Vagina (tissue), 2 donors: ENCODE measurements around the gene AP3M1. TPM values are rescaled to one million over a fixed set of nuclear protein-coding genes. Genes with fewer than 3 reads are reported as not detected.
"Not testable (repeated sequence)": the region's sequence is repeated elsewhere in the genome, so short reads cannot be mapped to it uniquely, and the experiment has no call there.

Experiments
- DNase-seq, 2 donors: peaks; one replicate each; pipeline ENCODE4 v3.0.0-alpha.2; 2017; ENCODE audit errors: extremely low spot score in 2 of 2
- H3K27ac ChIP-seq: fragments of 200-600 bp; sonication (generic); one replicate; pipeline ENCODE4 v1.5.1; 2019
- H3K27me3 ChIP-seq: fragments of 200-600 bp; sonication (generic); one replicate; pipeline ENCODE4 v1.5.1; 2019
- H3K36me3 ChIP-seq, 2 donors: fragments of 200-600 bp; sonication (generic); one replicate each; pipeline ENCODE4 v1.5.1; 2017 to 2019
- H3K4me1 ChIP-seq: fragments of 200-600 bp; sonication (generic); one replicate; pipeline ENCODE4 v1.5.1; 2019
- H3K4me3 ChIP-seq, 2 donors: fragments of 200-600 bp; sonication (generic); 1 replicate in 1 of 2; 2 replicates in 1 of 2; pipeline ENCODE4 v1.5.1; 2016 to 2019
- H3K9me3 ChIP-seq: fragments of 200-600 bp; sonication (generic); one replicate; pipeline ENCODE4 v1.5.1; 2019
- POLR2A ChIP-seq, 2 donors: fragments of 450-650 bp; IDR thresholded peaks; one replicate each; pipeline ENCODE4 v1.6.1; 2017; ENCODE audit warnings: antibody characterized with exemption in 2 of 2, mild to moderate bottlenecking in 2 of 2, moderate library complexity in 2 of 2
- POLR2AphosphoS5 ChIP-seq, 2 donors: sonication (generic); formaldehyde crosslinking; IDR thresholded peaks; one replicate each; pipeline ENCODE4 v1.9.0; 2017; ENCODE audit warnings: antibody characterized with exemption in 2 of 2, mild to moderate bottlenecking in 2 of 2, low read depth in 1 of 2; ENCODE audit not compliant: insufficient read depth in 1 of 2
- intact Hi-C: fragments of 100-400 bp; cut with DNase I; formaldehyde crosslinking; loops from one replicate; pipeline ENCODE4 v1.15.1; 2023
- total RNA-seq: library from RNA; depleted of rRNA; stranded (reverse); fragments of >200 nt; gene quantifications from one replicate; pipeline ENCODE4 v1.2.3, GENCODE V29; 2016
- TF ChIP-seq, protein P1 (sequence below), 3 experiments: fragments of 450-650 bp in 2 of 3; fragments of 200-600 bp in 1 of 3; sonication (generic) in 1 of 3; IDR thresholded peaks; one replicate each; pipeline ENCODE4 v1.5.1; 2017 to 2019; ENCODE audit warnings: antibody characterized with exemption in 3 of 3, mild to moderate bottlenecking in 2 of 3, moderate library complexity in 2 of 3

The AP3M1 gene
- total RNA-seq, 1 donor from 2014 or later, result 19.6 TPM

DNA sequence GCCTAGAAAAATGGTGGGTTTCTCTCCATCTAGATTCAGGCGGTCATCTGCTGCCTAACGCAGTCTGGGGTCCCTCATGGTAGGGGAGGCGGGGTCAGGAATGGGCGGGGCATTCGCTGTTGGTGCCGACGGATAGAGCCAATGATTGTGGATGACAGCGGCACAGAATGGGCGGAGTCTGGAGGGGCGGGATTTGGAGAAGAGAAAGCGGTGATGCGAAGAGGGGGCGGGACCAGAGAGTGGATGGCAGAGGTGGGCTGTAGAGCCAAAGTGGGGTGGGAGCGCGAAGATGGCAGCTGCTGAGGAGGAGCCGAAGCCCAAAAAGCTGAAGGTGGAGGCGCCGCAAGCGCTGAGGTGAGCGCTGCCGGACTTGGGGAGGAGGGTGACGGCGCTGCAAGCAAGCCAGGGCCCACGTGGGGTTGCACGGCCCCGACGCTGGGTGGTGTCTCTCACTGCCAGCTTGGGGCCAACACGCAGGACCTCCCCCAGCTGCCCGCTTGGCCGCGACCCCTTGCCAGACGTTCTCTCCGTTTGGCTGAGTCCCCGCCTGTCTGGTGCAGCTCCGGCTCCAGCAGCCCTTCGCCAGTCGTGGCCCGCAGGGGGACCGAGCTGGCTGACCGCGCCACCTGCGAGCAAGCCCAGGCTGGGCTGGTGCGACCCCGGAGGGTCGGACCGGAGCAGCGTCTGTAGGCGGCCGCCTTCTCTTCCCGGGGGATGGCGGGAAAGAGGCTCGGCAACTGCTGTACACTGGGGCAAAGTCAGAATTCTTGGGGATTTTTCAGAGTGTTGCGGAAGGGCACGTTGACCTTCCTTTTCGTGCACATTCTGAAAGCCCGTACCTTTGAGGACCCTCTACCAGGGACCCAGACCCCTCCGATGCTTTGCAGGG, 606 bp upstream of the AP3M1 start, which contains the start of gene ADK:
ADK (plus strand) TSS at position 232 of the 889 bp plus-strand sequence; CDS start at position 290, 58 bp downstream.
- TF ChIP-seq POLR2AphosphoS5 (IDR thresholded peaks at IDR 0.05; ENCODE audit: insufficient read depth in 1 of 2, low read depth in 1 of 2) (peak; percentile 90 to 94), POLR2A (IDR thresholded peaks at IDR 0.05) (peak in 1 of 2 donors; percentile 60)
- TF ChIP-seq, protein P1, sequence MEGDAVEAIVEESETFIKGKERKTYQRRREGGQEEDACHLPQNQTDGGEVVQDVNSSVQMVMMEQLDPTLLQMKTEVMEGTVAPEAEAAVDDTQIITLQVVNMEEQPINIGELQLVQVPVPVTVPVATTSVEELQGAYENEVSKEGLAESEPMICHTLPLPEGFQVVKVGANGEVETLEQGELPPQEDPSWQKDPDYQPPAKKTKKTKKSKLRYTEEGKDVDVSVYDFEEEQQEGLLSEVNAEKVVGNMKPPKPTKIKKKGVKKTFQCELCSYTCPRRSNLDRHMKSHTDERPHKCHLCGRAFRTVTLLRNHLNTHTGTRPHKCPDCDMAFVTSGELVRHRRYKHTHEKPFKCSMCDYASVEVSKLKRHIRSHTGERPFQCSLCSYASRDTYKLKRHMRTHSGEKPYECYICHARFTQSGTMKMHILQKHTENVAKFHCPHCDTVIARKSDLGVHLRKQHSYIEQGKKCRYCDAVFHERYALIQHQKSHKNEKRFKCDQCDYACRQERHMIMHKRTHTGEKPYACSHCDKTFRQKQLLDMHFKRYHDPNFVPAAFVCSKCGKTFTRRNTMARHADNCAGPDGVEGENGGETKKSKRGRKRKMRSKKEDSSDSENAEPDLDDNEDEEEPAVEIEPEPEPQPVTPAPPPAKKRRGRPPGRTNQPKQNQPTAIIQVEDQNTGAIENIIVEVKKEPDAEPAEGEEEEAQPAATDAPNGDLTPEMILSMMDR (IDR thresholded peaks at IDR 0.05), result peak in 1 of 3 experiments; percentile 29
- H3K4me1 ChIP-seq, result peaks cover 50% of the 10 kb centered on the region
- H3K27ac ChIP-seq, result peak within 1 kb of the TSS; percentile 82
- intact Hi-C loops, result loop anchor here (1.0 kb wide), 1 partner anchor 24 kb away; no protein-coding TSS in a partner anchor
- no peaks in the 10 kb centered on the region for H3K36me3 ChIP-seq
- H3K4me3 ChIP-seq, result peak within 1 kb of the TSS; percentile 68 to 88
- H3K9me3 ChIP-seq, result no peaks in the 10 kb centered on the region
- peak in 1 of 2 donors; percentile 98 for DNase-seq
- H3K27me3 ChIP-seq, result no peaks in the 10 kb centered on the region

DNA sequence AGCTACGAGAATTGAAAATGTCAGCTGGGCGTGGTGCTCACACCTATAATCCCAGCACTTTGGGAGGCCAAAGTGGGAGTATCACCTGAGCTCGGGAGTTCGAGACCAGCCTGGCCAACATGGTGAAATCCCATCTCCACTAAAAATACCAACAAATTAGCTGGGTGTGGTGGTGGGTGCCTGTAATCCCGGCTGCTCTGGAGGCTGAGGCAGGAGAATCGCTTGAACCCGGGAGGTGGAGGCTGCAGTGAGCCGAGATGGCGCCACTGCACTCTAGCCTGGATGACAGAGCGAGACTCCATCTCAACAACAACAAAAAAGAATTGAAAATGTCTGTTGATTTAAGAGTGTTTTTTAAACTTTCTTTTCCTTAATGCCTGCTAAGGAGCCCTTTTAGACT, 3.6 kb downstream of the AP3M1 start:
- DNase-seq, H3K27ac ChIP-seq, H3K4me3 ChIP-seq, H3K36me3 ChIP-seq, H3K27me3 ChIP-seq, H3K9me3 ChIP-seq, intact Hi-C loops: not testable (repeated sequence)
- H3K4me1 ChIP-seq, result peaks cover 42% of the 10 kb centered on the region

DNA sequence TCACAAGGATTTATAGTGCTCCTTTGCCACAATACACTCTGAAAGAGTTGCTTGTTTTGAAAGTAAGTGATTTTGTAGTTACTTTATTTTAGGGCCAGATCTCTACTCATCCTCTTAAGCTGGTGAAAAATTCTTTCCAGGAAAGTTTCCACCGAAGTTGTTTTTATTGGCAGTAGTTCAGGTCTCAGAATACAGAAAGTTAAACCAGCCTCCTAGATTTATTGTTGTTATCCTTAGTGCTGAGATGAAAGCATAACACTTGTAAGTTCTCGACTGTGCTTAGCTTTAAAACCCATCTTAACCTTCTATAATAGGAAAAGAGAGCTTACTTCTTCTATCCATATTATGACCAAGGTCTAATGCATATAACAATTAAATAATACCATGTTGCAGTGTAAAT, 5.5 kb downstream of the AP3M1 start:
- no peak for DNase-seq
- no peaks in the 10 kb centered on the region for H3K27me3 ChIP-seq
- H3K4me3 ChIP-seq, result no peak overlapping the region
- intact Hi-C loops, result no loop called here
- H3K36me3 ChIP-seq, result no peaks in the 10 kb centered on the region
- peaks cover 36% of the 10 kb centered on the region for H3K4me1 ChIP-seq
- peak in 1 of 2 donors; percentile 49 for TF ChIP-seq POLR2AphosphoS5 (IDR thresholded peaks at IDR 0.05; ENCODE audit: insufficient read depth in 1 of 2, low read depth in 1 of 2)
- TF ChIP-seq POLR2A (IDR thresholded peaks at IDR 0.05), result no peak
- H3K9me3 ChIP-seq, result no peaks in the 10 kb centered on the region
- H3K27ac ChIP-seq, result peak overlapping the region; percentile 27

DNA sequence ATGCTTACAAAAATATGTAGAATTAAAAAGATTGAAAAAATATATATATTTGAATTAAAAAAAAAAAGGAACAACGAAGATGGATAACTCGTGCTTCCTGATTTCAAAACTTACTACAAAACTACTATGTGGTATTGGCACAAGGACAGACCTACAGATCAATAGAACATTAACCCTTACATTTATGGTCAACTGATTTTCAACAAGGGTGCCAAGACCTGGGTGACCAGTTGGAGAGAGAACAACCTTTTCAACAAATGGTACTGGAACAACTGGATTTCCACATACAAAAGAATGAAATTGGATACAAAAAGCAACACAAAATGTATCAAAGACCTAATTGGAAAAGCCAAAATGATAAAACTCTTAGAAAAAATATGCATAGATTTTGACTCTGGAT, 10.1 kb downstream of the AP3M1 start:
- Histone ChIP-seq H3K27me3 (no peaks in the 10 kb centered on the region), H3K4me1 (peaks cover 5% of the 10 kb centered on the region), H3K9me3 (no peaks in the 10 kb centered on the region), H3K27ac (no peak overlapping the region), H3K36me3 (peaks cover 3 to 27% of the 10 kb centered on the region in 2 donors), H3K4me3 (no peak overlapping the region)
- intact Hi-C loops, result no loop called here
- TF ChIP-seq POLR2AphosphoS5 (IDR thresholded peaks at IDR 0.05; ENCODE audit: insufficient read depth in 1 of 2, low read depth in 1 of 2), result no peak
- DNase-seq, result no peak

DNA sequence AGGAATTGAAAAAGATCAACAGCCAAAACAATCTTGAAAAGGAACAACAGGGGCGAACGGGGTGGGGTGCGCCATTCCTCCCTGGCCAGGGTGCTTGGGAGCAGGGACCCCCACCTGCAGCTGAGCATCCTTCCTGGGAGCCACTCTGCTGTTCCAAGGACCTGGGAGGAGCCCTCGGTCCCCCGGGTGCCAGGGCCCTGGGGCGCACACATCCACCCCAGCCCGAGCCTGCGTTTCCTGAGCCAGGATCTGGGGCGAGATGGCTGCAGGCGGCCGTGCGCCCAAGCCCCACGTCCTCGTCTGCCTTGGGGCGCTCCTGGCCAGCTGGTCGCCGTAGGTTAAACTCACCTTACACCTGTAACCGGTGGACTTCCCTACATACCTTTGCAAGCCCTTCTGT, 10.6 kb downstream of the AP3M1 start:
- Histone ChIP-seq H3K4me3 (no peak overlapping the region), H3K9me3 (no peaks in the 10 kb centered on the region), H3K36me3 (peaks cover 3 to 30% of the 10 kb centered on the region in 2 donors), H3K4me1 (no peaks in the 10 kb centered on the region), H3K27ac (no peak overlapping the region), H3K27me3 (no peaks in the 10 kb centered on the region)
- intact Hi-C loops, result no loop called here
- TF ChIP-seq POLR2AphosphoS5 (IDR thresholded peaks at IDR 0.05; ENCODE audit: insufficient read depth in 1 of 2, low read depth in 1 of 2) (no peak), POLR2A (IDR thresholded peaks at IDR 0.05) (no peak)
- TF ChIP-seq, protein P1 (IDR thresholded peaks at IDR 0.05), result no peak
- DNase-seq, result no peak

DNA sequence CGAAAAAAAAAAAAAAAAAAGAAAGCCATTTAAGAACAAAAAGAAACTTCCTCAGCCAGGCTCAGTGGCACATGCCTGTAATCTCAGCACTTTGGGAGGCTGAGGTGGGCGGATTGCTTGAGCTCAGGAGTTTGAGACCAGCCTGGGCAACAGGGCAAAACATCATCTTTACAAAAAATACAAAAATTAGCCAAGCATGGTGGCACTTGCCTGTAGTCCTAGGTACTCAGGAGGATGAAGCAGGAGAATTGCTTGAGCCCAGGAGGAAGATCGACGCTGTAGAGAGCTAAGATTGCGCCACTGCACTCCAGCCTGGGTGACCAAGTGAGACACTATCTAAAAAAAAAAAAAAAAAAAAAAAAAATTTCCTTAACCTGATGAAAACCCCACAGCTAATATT, 12.0 kb downstream of the AP3M1 start:
- H3K4me1 ChIP-seq, H3K9me3 ChIP-seq, H3K4me3 ChIP-seq, H3K27ac ChIP-seq, H3K27me3 ChIP-seq, intact Hi-C loops, DNase-seq: not testable (repeated sequence)
- H3K36me3 ChIP-seq, result peaks cover 3 to 34% of the 10 kb centered on the region in 2 donors

DNA sequence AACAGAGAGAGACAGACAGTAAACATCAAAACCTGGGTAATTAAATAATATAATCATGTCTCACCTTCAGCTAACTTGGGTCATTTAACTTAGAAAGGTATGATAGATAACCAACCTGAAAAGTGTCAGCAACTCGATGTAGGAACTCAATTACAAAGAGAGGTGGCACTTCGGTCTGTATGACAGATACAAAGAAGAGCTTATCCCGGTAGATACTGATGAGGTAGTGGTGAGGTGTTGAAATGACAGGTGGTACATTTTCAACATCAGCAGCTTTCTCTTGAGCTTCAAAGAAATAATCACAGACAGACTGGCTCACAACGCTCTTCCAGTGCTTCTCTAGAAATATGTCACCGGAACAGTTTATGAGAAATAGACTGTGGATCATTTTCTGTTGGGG, 12.6 kb downstream of the AP3M1 start:
- Histone ChIP-seq H3K27ac (no peak overlapping the region), H3K4me3 (no peak overlapping the region), H3K36me3 (peaks cover 3 to 40% of the 10 kb centered on the region in 2 donors), H3K4me1 (no peaks in the 10 kb centered on the region), H3K9me3 (no peaks in the 10 kb centered on the region), H3K27me3 (no peaks in the 10 kb centered on the region)
- DNase-seq, result no peak
- intact Hi-C loops, result no loop called here
- TF ChIP-seq, protein P1 (IDR thresholded peaks at IDR 0.05), result no peak
